GM18502 (cell line): ENCODE measurements around the gene APC.
"Not testable (repeated sequence)": the region's sequence is repeated elsewhere in the genome, so short reads cannot be mapped to it uniquely, and the experiment has no call there.

ENCODE experiments used
- ATAC-seq: cut with Tn5 transposase; IDR thresholded peaks from one replicate; pipeline ENCODE4 v1.9.1; 2021; ENCODE audit warnings: mild to moderate bottlenecking; ENCODE audit not compliant: unreplicated experiment, poor library complexity

APC gene

DNA sequence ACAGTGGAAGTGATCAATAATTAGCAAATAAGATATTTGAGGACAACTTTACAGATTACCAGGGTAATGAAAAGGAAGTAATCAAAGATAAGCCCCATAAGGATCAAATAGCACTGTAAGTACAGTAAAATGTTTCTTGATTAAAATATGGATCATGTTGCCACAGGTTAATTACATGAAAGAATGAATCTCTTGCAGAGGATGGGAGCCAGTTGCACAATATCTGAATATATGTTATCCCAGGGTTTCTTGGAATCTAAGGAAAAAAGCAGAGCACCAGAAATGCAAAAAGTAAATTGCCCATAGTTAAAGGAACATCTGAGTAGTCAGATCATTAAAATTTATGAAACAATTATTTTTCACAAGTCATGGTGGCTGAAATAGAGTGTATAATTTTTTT is 109.6 kb downstream of the APC start:
- ATAC-seq: no peak

DNA sequence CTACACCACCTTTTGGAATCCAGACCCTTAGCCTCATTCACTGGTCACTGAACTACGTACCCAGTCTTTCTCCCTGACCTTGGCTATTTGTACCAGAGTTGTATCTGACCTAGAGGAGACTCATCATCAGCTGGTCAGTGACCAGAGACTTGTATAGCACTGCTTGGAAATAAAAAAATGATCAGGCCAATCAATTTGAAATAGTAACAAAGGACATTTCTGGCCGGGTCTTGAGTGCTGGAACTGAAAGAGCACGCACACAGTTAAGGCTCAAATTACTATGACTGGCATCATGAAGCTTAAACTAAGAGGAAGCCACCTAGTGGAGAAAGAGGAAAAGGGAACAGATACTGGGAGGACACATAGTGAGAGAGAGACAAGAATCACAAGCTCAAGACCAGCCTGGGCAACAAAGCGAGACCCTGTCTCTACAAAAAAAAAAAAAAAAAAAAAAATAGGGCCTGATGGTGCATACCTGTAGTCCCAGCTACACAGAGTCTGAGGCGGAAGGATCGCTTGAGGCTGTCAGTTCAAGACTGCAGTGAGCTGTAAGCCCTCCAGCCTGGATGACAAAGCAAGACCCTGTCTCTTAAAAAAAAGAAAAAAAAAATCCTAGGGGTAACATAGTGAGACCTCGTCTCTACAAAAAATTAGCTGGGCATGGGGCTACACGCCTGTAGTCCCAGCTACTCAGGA is 110.6 kb downstream of the APC start:
- ATAC-seq: peak; percentile 100

DNA sequence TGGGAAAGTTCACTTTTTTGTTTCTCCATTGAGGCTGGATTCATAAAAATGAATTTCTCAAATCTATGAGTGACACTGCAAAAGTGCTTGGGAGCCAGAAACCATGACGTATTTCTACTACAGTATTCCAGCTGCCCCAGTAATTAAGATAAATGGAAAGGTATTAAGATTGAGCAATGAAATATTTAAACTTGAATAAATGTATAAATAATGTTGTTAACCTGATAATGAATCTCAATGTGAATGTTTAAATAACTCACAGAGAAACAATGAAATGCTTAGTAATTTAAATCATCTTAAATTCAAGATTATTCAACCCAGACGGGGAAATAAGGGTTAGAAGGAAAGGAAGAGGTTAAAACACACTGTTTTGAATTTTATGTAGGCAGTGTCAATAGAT is 112.2 kb downstream of the APC start:
- no peak for ATAC-seq

DNA sequence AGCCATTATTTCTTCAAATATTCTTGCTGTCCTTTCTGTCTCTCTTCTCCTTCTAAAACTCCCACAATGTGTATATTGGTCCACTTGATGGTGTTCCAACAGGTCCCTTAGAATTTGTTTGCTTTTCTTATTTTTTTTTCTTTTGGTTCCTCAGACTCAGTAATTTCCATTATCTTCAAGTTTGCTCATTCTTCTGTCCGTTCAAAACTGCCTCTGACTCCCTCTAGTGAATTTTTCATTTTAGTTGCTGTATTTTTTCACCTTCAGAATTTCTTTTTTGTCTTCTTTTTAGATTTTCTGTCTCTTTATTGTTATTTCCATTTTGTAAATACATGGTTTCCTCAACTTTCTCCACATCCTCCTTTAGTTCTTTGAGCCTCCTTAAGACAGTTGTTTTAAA is 117.0 kb downstream of the APC start:
- ATAC-seq: no peak

DNA sequence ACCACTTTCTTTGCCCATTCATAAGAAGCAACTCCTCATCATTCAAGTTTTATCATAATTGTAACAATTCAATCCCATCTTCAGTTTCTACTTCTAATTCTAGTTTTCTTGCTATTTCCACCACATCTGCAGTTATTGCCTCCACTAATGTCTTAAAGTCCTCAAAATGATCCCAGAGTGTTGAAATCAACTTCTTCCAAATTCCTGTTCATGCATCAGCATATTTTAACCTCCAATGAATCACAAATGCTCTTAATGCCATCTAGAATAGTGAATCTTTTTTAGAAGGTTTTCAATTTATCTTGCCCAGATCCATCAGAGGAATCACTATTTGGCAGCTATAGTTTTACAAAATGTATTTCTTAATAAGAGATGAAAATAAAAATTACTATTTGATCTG is 120.2 kb downstream of the APC start:
- no peak for ATAC-seq

DNA sequence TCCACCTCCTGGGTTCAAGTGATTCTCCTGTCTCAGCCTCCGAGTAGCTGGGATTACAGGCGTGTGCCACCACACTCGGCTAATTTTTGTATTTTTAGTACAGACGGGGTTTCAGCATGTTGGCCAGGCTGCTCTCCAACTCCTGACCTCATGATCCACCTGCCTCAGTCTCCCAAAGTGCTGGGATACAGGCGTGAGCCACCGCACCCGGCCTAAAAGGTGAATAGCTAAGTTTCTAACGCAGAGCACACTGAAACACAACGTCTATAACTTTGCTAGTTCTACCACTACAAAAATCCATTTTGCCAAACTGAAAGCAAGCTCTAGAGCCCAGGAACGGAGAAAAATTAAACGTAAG is 122.9 kb downstream of the APC start:
- ATAC-seq: not testable (repeated sequence)

DNA sequence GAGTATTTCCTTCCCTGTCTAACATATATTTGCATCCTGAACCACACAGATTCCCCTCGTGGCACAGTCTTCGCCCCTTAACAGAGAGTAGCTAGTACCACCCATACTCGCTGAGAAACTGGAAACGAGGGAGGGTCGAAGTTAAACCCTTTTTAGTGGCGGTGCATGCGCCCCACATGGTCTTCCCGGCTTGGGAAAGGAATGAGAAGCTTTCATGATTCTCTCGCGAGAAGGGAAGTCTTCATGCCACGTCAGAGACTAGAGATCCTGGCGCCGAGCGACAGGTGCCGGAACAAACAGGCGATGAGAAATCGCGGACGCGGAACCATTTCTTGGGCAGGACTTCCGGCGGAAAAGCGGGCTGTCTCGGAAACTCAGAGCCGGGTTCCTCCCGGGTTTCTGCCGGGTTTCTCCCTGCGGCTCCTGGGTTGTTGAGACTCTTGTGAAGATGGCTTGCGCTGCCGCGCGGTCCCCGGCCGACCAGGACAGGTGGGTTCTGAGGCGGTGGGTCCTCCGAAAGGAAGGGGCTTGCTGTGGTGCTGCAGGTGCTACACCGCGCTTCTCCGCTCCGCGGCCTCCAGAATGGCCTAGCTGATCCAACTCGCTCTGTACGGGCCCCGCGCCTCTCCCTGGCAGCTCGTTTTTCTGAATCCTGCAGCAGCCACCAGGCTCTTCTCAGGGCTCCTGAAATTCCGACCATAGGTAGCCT is 123.4 kb downstream of the APC start, which contains the start of gene SRP19:
Gene SRP19 (plus strand): TSS at position 359 of the 709 bp plus-strand sequence. CDS start 90 bp downstream, at position 449.
- ATAC-seq: peak; percentile 98

DNA sequence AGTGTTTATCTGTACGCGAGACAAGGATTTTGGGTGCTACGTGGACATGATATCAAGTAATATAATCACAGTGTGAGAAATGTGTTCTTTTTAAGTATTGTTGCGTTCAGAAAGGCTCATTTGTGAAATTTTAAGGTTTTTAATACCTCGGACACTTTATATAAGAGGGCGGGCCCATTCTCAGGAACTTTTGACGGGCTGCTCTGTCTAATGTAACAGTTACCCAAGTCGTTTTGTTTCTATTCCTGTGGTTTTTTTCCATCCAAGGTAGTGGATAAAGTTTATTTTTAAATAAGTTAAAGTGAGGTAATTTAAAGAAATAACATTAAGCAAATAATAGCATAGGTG is 123.9 kb downstream of the APC start:
- ATAC-seq: no peak

DNA sequence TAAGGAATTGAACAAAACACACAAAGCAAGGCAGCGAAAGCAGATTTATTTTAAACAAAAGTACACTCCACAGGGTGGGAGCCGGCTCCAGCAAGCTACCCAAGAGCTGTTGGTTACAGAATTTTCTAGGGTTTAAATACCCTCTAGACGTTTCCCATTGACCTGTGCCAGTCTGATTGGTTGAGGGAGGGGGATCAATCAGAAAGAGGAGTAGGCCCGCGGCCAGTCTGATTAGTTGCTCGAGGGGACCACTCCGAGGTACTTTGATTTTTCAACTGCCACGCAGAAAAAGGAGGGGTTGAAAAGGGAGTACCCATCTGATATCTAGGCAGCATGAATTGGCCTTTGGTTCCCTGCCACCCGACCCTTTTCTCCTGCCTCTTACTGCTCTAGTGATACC is 124.4 kb downstream of the APC start:
- ATAC-seq: no peak

DNA sequence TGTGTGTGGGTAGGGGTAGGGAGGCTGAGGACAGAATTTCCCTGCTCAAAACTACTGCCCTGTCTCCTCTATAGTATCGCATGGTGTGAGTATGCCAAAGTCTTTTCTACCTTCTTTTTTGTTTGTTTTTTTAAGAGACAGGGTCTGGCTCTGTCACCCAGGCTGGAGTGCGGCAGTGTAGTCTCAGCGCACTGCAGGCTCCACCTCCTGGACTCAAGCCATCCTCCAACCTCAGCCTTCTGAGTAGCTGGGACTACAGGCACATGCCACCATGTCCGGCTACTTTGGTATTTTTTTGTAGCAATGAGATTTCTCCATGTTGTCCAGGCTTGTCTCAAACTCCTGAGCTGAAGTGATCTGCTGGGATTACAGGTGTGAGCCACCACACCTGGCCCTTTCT is 125.9 kb downstream of the APC start:
- ATAC-seq: no peak

DNA sequence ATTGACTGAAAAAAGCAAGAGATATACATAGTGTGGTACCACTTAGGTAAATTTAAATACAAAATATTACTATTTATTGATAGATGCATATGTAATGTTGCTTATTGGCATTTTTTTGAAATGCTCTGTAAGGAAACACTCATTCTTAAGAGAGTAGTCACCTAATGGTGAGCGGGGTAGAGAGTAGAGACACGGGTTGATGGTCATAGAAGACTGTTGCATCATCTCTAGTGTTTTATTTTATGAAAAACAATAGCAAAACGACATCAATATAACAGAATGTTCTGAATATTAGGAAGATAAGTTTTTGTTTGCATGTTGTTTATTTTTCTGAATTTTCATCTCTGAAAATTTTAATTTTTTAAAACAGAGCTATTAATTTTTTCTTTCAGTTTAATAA is 127.4 kb downstream of the APC start:
- no peak for ATAC-seq

DNA sequence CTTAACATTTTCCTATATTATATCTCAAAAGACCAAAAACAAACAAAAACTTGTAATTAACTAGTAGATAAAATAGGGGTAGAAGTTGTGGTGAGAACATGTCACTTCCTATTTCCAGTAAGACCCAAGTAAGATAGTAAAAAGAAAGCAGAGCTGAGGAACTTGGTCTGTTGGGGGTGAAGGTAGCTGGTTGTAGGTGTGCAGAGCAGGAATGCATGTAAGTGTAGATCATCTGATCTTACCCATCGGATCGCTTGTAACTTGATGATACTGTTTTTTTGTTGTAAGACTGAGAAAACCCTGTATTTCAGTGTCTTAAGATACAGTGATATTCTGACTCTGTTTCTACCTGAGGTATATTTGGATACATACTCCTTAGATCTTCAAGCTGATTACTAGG is 129.1 kb downstream of the APC start:
- no peak for ATAC-seq

DNA sequence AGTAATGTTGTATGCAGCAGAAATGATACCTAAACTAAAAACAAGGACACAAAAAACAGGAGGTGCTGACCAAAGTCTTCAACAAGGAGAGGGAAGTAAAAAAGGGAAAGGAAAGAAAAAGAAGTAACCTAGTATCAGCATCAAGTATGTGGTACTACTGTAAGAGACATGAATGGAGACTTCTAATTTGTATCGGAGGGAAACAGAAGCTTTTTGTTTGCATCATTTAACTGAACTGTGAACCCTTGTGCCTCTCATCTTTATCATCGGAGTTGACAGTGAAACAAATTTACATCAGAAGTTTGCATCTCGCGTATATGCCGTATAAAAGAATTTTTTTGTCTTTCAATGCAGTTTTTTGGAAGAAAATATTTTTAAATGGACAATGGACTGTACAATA is 129.7 kb downstream of the APC start:
- ATAC-seq: no peak

DNA sequence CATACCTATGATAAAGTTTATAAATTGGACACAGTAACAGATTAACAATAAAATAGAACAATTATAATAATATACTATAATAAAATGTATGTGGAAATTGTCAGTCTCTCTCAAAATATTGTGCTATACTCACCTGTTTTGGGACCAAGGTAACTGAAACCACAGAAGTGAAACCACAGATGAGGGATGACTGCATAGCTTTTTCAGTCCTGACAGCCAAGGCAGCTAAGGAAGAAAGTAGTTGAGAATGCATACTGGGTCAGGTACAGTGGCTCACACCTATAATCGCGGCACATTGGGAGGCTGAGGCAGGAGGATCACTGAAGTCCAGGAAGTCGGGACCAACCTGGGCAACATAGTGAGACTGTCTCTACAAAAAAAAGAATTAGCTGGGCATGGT is 132.3 kb downstream of the APC start:
- no peak for ATAC-seq

DNA sequence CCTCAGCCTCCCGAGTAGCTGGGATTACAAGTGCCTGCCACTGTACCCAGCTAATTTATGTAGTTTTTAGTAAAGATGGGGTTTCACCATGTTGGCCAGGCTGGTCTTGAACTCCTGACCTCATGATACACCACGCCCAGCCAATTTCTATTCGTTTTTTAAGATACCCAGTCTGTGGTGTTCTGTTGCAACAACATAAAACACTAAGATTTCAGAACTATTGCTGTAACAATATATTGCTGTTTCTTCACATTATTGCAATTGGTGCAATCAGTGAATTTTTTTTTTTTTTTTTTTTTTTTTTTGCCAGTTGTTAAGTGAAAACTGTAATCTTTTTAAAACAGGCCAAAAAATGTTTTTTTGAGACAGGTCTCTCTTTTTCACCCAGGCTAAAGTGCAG is 133.3 kb downstream of the APC start:
- ATAC-seq: no peak

DNA sequence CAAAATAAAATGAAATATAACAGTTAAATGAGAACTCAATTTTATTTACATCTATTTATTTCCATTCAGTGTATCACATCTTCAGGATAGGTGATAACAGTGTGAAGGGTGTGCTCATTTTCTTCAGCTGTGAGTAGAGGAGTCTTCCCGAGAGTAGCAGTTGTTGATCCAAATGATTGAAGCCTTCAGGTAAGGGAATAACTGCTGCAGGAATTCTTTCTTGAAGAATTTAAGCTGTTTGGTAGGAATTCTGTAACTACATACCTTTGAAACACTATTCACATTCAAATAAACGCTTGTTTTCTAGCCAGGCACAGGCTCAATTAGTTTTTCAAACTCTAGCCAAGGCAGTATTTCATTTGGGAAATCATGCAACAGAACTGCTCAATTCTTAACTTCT is 138.7 kb downstream of the APC start:
- ATAC-seq: no peak

DNA sequence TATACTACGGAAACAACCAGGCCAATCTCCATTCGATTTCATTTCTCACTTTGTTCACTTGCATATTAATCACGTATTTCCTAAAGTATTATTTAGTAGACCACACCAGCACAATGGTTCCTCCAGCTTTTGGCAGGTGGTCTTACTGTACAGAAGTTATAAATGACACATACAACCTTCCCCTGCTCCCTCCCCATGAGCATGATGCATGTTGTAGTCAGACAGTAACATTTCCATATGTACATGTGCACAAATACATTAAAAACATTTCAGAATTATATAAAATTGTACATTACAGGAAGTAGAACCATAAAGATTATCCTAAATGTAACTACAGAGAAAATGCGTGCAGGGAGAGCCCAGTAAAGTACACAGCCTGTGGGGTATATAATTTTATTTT is 140.4 kb downstream of the APC start:
- no peak for ATAC-seq

DNA sequence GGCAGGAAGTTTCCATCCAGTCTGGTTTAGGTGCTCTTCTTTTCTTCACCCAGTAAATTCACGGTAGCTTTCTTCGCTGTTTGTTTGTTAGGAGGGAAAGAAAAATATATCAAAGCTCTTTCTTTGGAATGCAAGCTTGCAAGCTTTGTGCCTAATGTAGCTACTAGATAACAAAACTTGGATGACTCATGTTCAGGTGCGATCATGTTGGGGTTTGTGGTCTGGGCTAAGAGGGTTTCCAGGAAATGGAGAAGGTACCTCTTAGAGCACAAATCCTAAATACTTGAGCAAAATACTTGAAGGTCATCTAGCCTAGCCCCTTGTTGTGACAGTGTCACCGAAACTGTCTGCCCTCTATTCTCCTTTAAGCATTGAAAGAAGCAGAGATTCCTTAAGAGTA is 141.1 kb downstream of the APC start:
- ATAC-seq: peak; percentile 57

DNA sequence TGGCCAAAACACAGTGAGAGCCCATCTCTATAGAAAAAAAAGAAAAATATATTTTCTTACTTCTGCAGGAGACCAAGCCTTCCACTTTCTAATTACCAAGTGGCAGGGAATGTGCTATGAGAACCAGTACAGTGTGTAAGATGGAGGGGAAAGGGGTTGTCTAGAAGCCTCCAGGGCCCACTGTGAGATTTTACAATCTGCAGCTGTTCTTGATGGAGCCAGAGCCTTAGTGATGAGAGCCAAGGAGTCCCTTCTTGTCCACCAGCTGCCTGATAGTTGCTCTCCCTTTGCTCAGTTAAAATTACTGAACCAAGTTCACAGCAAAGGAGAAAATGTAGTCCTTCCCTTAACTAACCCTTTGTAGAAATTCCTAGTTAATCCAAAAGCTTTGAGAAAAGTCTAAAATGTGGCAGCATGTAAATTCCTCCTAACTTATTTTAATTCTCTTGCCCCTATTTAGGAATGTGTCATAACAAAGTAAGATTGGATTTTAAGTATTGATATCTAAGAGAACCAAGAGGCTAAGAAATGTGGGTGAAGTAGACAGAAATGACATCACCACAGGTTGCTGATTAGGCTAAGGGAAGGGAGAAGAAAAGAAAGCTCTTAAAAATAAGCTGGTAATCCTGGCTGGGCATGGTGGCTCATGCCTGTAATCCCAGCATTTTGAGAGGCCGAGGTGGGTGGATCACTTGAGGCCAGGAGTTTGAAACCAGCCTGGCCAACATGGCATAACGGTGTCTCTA is 142.7 kb downstream of the APC start:
- ATAC-seq: no peak

DNA sequence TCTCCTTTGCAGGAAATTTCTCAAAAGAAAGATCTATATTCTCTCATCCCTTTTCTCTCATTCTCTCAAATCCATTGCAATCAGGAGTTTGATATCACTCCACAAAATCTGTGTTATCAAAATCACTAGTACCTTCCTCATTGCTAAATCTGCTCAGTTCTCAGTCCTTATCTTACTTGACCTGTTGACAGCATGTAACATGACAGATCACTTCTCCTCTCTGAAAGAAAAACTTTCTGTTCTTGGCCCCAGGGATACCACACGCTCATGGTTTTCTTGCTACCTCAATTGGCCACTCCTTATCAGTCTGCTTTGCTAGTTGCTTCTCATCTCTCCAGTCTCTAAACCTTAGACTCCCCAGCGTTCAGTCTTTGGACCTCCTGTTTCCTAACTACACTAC is 145.5 kb downstream of the APC start:
- no peak for ATAC-seq

DNA sequence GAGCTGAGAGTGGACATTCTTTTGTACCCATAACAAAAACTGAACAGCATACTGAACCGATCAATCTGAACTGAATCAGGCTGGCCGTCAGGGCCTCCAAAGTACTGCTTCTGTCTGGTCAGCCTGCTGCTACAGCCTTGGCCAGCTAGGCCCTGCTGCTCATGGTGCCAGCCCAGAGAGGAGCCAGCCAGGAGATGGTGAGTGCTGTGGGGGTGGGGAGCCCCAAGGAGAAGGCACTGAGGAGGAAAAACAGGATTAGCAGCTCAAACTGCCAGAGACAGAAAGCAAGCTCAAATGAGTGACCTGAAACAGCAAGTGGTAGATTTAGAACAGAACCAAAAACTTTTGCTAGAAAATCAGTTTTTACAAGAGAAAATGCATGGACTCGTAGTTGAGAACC is 147.3 kb downstream of the APC start:
- no peak for ATAC-seq

DNA sequence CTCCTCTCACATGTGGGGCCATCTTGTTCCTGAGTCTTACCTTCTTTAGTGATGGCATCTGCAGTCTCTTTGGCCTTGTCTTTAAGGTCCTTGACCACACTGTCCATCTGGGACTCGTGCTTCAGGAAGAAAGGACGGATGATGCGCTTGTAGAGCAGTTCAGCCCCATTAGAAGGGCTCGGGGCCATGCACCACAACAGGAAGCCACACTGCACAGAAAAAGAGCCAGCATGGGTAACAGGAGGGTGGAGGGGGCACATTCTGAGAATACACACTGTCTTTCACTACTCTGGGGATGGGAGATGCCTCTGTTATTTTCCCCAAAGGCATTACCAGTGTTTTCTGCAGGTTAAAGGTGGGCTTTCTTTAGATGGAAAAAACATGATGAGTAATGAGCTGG is 149.3 kb downstream of the APC start:
- ATAC-seq: no peak
